Measurements from ENCODE around the gene M1AP. TPM values are rescaled to one million over a fixed set of nuclear protein-coding genes. Genes with fewer than 3 reads are reported as not detected.
A peak's percentile ranks its signal among the peaks of the same experiment; 100 is the strongest.

M1AP gene
- total and polyA plus RNA-seq, 9 of the 15 experiments (the other 6 are each of a cell fraction or from before 2014, with no cell fraction given): 0.06 to 0.33 (median 0.11) TPM; not detected in 4

DNA sequence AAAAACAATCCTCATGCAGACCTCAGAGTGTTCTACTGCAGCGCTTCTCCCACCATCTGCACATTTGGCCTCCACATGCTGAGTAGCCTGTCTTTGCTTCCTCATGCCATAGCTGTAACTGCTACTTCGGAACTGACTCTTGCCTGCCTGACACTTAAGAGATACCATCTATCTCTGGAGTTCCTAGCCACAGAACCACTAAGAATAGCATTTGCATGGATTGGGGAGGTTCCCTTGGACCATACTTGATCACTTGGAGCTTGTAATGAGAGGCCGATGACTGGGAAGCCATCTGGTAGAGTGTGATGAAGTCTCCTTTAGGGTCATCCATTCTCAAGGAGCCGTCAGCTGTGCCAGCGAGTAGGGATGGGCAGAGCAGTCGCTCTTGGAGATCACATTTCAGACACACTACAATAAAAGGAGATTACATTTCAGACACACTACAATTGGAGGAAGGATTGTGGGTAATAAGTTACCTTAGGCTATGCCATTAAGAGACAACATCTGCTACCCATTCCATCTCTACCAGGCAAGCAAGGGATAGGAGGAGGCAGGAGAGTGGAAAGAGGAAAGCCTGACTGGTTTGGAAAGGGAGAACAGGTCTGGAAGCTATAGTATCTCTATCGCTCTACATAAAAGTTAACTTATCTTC, 71.8 kb downstream of the M1AP start (continued):
- TF ChIP-seq, protein P1, sequence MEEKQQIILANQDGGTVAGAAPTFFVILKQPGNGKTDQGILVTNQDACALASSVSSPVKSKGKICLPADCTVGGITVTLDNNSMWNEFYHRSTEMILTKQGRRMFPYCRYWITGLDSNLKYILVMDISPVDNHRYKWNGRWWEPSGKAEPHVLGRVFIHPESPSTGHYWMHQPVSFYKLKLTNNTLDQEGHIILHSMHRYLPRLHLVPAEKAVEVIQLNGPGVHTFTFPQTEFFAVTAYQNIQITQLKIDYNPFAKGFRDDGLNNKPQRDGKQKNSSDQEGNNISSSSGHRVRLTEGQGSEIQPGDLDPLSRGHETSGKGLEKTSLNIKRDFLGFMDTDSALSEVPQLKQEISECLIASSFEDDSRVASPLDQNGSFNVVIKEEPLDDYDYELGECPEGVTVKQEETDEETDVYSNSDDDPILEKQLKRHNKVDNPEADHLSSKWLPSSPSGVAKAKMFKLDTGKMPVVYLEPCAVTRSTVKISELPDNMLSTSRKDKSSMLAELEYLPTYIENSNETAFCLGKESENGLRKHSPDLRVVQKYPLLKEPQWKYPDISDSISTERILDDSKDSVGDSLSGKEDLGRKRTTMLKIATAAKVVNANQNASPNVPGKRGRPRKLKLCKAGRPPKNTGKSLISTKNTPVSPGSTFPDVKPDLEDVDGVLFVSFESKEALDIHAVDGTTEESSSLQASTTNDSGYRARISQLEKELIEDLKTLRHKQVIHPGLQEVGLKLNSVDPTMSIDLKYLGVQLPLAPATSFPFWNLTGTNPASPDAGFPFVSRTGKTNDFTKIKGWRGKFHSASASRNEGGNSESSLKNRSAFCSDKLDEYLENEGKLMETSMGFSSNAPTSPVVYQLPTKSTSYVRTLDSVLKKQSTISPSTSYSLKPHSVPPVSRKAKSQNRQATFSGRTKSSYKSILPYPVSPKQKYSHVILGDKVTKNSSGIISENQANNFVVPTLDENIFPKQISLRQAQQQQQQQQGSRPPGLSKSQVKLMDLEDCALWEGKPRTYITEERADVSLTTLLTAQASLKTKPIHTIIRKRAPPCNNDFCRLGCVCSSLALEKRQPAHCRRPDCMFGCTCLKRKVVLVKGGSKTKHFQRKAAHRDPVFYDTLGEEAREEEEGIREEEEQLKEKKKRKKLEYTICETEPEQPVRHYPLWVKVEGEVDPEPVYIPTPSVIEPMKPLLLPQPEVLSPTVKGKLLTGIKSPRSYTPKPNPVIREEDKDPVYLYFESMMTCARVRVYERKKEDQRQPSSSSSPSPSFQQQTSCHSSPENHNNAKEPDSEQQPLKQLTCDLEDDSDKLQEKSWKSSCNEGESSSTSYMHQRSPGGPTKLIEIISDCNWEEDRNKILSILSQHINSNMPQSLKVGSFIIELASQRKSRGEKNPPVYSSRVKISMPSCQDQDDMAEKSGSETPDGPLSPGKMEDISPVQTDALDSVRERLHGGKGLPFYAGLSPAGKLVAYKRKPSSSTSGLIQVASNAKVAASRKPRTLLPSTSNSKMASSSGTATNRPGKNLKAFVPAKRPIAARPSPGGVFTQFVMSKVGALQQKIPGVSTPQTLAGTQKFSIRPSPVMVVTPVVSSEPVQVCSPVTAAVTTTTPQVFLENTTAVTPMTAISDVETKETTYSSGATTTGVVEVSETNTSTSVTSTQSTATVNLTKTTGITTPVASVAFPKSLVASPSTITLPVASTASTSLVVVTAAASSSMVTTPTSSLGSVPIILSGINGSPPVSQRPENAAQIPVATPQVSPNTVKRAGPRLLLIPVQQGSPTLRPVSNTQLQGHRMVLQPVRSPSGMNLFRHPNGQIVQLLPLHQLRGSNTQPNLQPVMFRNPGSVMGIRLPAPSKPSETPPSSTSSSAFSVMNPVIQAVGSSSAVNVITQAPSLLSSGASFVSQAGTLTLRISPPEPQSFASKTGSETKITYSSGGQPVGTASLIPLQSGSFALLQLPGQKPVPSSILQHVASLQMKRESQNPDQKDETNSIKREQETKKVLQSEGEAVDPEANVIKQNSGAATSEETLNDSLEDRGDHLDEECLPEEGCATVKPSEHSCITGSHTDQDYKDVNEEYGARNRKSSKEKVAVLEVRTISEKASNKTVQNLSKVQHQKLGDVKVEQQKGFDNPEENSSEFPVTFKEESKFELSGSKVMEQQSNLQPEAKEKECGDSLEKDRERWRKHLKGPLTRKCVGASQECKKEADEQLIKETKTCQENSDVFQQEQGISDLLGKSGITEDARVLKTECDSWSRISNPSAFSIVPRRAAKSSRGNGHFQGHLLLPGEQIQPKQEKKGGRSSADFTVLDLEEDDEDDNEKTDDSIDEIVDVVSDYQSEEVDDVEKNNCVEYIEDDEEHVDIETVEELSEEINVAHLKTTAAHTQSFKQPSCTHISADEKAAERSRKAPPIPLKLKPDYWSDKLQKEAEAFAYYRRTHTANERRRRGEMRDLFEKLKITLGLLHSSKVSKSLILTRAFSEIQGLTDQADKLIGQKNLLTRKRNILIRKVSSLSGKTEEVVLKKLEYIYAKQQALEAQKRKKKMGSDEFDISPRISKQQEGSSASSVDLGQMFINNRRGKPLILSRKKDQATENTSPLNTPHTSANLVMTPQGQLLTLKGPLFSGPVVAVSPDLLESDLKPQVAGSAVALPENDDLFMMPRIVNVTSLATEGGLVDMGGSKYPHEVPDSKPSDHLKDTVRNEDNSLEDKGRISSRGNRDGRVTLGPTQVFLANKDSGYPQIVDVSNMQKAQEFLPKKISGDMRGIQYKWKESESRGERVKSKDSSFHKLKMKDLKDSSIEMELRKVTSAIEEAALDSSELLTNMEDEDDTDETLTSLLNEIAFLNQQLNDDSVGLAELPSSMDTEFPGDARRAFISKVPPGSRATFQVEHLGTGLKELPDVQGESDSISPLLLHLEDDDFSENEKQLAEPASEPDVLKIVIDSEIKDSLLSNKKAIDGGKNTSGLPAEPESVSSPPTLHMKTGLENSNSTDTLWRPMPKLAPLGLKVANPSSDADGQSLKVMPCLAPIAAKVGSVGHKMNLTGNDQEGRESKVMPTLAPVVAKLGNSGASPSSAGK (IDR thresholded peaks at IDR 0.05): 0 out of 2 replicates have a peak, but pooled peaks have one; percentile 20
- TF ChIP-seq POLR3A (IDR thresholded peaks at IDR 0.05; ENCODE audit: borderline replicate concordance, extremely low read depth, insufficient read depth, insufficient read length) (no peak), GATA2 (CRISPR knock-in tag; IDR thresholded peaks at IDR 0.05) (peak; percentile 27; the same call in 1 of the 2 replicates)
